ENCODE data around the gene RAB31.

DNA sequence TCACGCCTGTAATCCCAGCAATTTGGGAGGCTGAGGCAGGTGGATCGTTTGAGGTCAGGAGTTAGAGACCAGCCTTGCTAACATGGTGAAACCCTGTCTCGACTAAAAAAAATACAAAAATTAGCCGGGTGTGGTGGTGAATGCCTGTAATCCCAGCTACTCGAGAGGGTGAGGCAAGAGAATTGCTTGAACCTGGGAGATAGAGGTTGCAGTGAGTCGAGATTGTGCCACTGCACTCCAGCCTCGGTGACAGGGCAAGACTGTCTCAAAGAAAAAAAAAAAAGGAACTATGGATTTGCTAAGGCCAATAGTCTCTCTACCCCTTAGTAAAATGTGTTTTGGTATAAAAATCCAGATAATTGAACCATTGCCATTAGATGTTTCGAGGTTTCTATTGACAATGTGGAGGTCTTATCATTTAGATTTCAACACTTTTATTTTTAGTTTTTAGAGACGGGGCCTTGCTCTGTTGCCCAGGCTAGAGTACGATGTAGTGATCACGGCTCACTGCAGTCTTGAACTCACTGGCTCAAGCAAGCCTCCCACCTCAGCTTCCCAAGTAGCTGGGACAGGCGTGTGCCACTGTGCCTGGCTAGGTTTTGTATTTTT lies 176.5 kb downstream of the RAB31 start:
- no peak for TF ChIP-seq POLR2A (IDR thresholded peaks at IDR 0.05)
- TF ChIP-seq, protein P1, sequence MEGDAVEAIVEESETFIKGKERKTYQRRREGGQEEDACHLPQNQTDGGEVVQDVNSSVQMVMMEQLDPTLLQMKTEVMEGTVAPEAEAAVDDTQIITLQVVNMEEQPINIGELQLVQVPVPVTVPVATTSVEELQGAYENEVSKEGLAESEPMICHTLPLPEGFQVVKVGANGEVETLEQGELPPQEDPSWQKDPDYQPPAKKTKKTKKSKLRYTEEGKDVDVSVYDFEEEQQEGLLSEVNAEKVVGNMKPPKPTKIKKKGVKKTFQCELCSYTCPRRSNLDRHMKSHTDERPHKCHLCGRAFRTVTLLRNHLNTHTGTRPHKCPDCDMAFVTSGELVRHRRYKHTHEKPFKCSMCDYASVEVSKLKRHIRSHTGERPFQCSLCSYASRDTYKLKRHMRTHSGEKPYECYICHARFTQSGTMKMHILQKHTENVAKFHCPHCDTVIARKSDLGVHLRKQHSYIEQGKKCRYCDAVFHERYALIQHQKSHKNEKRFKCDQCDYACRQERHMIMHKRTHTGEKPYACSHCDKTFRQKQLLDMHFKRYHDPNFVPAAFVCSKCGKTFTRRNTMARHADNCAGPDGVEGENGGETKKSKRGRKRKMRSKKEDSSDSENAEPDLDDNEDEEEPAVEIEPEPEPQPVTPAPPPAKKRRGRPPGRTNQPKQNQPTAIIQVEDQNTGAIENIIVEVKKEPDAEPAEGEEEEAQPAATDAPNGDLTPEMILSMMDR (IDR thresholded peaks at IDR 0.05), result no peak

Data from uterus (tissue), 2 donors.